GM19035 (cell line): ENCODE results near the gene AGPAT3.

Source experiments
- ATAC-seq: cut with Tn5 transposase; IDR thresholded peaks from one replicate; pipeline ENCODE4 v1.9.1; 2021; ENCODE audit not compliant: unreplicated experiment

The AGPAT3 gene

GRCh38 chr21:43921979-43922945, 57.2 kb downstream of the AGPAT3 start:
- no peak for ATAC-seq

GRCh38 chr21:43922949-43923348, 57.9 kb downstream of the AGPAT3 start:
- no peak for ATAC-seq

DNA sequence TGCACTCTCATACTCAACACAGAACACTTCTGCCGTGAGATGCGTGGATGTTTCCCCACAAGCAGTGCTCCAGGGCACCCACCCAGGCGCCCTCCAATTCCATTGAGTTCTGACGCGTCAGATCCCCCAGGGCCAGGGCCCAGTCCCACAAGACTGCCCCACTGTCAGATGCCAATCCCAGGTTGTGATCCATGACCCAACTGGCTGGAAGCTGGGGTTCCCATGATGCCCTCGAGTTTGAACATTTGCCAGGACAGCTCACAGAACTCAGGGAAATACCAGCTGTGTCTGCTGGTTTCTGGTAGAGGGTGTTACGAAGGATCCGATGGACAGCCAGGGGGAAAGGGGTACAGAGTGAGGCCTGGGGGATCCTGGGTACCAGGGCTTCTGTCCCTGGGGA, 58.4 kb downstream of the AGPAT3 start:
- ATAC-seq, result no peak

- ATAC-seq, result no peak
These were observed 59.5 kb downstream of the AGPAT3 start for GRCh38 chr21:43924421-43925095.

DNA sequence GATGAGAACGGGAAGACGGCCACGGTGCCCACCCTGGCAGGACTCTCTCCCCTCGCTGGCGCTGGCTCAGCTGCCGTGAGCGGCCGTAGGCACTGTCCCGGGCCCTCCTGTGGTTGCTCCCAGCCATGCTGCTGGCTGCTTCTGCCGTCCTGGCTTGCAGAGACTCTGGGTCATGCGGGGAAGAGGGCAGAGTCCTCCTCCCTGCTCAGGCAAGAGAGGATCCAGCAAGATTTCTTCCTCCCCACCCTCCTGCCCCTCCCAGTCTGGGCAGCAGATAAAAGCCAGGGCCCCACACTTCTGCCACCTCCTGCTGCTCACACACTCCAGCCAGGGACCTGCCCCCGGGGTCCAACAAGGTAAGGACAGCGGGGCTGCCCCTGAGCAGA, 60.1 kb downstream of the AGPAT3 start:
- ATAC-seq, result no peak

DNA sequence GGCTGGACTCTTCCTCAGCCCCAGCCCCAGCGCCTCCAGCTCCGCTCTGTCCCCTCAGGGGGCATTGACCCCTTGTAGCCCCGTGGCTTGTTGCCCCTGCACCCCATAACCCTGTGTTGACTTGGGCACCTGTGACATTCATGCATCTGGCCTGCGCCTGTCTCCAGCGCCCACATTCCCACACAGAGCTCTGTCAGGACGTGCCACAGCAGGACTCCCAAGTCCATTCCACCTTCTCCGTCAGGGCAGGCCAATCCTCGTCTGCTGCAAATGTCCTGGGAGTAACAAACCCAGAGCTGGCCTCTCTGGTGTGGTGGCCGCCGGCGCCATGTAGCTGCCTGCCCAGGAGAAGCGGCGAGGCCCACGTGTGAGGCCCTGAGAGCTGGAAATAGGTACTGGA, 60.6 kb downstream of the AGPAT3 start:
- no peak for ATAC-seq

GRCh38 chr21:43926196-43926595, 61.2 kb downstream of the AGPAT3 start:
- ATAC-seq, result no peak

- no peak for ATAC-seq
These were observed 62.7 kb downstream of the AGPAT3 start for GRCh38 chr21:43927591-43928221.

- ATAC-seq, result no peak
These were observed 63.5 kb downstream of the AGPAT3 start for GRCh38 chr21:43928222-43929125.

DNA sequence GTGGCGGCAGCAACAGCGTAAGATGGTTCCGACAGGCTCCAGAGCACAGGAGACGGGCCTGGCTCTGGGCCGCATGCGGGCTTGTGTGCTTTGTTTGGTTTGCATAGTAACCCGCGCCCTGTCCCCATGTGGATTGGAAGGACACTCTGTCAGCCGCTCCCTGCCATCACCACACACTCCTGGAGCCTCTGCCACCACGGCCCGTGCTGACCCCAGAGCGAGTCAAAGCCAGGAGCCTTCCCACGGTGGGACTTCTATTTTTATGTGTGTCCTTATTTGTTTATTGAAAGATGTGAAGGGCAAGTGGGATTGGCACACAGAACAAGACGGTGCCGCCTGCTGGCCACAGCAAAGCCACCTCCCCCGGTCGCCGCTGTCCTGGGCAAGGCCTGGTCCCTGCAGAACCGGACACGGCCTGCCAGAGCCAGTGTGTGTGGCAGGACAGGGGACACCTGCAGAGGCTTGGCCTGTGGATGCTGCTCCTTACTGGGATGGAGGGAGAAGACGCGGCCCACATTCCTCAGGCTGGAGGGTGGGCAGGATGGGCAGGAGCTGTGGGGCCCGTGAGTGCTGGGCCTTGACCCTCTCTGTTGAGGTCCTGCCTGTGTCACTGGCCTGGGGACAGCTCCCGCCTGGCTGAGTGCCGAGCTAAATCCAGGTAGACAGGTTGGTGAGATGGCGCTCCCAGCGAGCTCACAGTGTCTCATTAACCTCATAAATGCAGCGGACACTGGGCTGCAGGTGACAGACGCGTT, 64.4 kb downstream of the AGPAT3 start:
- no peak for ATAC-seq

DNA sequence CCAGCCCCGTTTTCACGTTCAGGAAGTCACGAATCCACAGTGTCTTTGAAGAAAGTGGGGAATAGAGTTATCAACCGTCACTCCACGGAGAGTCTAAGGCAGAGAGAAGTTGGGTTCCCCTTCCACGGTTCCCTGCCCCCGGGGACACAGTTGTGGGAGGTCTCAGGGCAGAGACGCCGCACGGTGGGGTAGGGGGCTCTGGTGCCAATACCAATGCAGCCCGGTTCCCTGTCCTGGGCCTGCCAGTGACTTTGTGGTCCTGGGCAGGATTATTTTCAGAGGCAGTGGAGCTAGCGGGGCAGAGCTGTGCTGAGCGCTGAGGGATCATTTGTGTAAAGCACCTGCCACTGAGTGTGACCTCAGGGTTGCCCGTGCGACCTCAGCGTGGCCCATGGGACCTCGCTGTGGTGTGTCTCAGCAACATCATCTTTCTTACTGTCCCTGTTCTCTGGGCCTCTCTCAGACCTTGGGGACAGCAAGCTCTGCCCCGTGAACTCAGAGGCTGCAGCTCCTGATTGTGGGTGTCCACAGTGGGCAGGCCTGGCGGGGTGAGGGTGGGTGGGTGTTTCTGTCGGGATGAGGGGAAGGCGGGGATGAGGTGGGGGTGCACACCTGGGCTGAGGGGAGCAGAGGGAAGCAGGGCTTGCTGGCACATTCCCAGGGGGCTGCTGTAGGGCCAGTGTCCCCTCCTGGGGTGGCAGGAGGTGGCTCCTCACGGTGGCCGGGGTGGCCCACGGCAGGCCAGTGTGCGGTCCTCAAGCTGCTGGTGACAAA, 65.2 kb downstream of the AGPAT3 start:
- ATAC-seq, result no peak

DNA sequence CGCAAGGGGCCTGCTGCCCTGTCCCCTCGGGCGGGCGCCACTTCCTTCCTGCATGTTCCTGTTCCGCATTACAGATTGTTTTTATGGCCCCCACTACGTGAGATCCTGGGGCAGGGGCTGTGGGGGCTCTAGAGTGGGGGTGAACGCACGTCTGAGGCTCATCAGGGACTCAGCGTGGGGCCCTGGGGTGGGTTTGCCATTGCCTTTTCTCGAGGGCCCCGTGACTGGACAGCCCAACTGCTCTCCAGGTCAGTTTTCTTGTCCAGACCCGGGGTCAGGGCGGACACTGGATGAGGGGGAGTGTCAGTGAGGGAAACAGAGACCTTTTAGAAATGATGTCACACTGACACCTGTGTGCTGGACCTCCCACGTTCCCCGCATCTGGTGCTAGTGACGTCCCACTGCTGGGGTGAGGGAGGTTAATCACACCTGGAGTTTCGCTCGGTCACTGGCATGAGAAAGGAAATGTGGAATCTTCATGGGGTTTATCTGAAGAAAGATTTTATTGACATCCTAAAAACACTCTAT, 65.9 kb downstream of the AGPAT3 start:
- no peak for ATAC-seq

GRCh38 chr21:43931489-43931888, 66.5 kb downstream of the AGPAT3 start:
- ATAC-seq, result no peak

- no peak for ATAC-seq
These were observed 67.0 kb downstream of the AGPAT3 start for GRCh38 chr21:43932005-43932404.

- ATAC-seq, result no peak
These were observed 68.2 kb downstream of the AGPAT3 start for GRCh38 chr21:43933199-43933598.

- ATAC-seq, result no peak
These were observed 68.7 kb downstream of the AGPAT3 start for GRCh38 chr21:43933680-43934079.

DNA sequence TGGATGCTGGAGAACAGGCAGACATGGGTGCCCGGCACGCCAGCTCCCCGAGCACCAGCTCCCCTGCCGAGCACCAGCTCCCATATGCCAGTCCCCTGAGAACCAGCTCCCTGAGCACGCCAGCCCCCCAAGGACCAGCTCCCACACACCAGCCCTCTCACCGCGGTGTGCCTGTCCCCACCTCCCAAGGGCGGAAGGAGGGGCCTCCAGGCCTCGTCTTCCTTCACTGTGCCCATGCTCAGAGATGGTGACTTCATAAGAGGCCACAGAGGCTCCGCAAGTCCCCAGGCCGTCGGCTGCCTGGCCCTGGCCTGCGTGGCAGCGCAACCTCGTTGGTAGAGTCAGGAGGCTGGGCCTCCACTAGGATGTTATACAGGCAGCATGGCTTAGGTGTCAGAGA, 69.1 kb downstream of the AGPAT3 start:
- no peak for ATAC-seq

GRCh38 chr21:43934716-43935705, 70.0 kb downstream of the AGPAT3 start:
- ATAC-seq, result no peak
